Measurements from ENCODE around the gene ABCA3. TPM values are rescaled to one million over a fixed set of nuclear protein-coding genes. Genes with fewer than 3 reads are reported as not detected.
A peak's percentile ranks its signal among the peaks of the same experiment; 100 is the strongest.

Gene ABCA3
- total and polyA plus RNA-seq, 2 of the 8 experiments (the other 6 are each of a cell fraction or from before 2014, with no cell fraction given): 5.7 to 7.9 TPM

DNA sequence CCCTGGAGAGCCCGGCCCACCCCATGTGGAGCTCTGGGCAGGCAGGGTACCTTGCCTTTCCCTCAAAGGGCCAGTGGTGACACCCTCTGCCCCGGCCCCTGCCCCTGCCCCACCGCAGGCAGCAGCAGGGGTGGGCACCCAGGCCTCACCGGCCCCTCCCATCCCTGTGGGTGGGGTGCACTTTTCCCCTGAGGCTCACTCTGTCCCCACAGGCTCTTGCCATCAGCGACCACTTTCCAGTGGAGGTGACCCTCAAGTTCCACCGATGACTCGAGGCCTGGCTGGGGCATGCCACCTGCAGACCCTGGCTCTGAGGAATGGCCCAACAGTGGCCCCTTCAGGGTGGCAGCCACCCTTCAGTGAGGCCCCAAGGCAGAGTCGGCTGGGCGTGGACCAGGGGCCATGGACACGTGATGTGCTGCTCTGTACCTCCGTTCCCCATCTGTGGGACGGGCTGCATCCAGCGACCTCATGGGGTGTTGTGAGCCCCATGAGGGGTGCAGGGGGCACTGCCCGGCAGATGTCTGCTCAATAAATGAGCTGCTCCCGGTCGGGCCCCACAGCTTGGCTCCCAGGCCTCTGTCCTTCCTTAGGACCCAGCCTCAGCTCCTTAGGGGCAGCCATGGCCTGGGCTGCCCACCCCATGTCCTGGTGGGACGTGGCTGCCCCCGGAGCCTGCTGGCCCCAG lies 102.2 kb downstream of the ABCA3 start:
- Histone ChIP-seq H3K79me1 (ENCODE audit: low read depth, low read length) (no peaks in the 10 kb centered on the region; the same call in 1 of the 2 replicates), H2BK5ac (ENCODE audit: low read depth, low read length) (no peak overlapping the region), H3K9ac (replicated peaks in 1 of 4; ENCODE audit: extremely low read depth in 1 of 4, low read depth in 3 of 4, low read length in 3 of 4) (no peak overlapping the region), H2BK120ac (replicated peaks; ENCODE audit: low read depth, low read length) (no peak overlapping the region), H3K27ac (ENCODE audit: low read depth, low read length) (no peak overlapping the region), H3K4me1 (replicated peaks in 1 of 4; ENCODE audit: control insufficient read depth in 3 of 4, insufficient read depth in 4 of 4, low read length in 3 of 4) (peaks cover 0 to 19% (median 10%) of the 10 kb centered on the region in 4 experiments; a peak in 5 of 7 replicates), H4K91ac (replicated peaks; ENCODE audit: insufficient read length, low read length) (no peak overlapping the region), H3K79me2 (ENCODE audit: control insufficient read depth in 1 of 2, insufficient read depth in 2 of 2, low read length in 2 of 2) (no peaks in the 10 kb centered on the region), H2AFZ (ENCODE audit: low read length) (no peak overlapping the region), H4K5ac (ENCODE audit: insufficient read length, low read depth, low read length) (no peak overlapping the region), H3K56ac (replicated peaks; ENCODE audit: insufficient read length, low read depth, low read length) (no peak overlapping the region), H3K4me2 (ENCODE audit: insufficient read depth in 1 of 2, low read depth in 2 of 2, low read length in 2 of 2) (peak overlapping the region; percentile 78 to 82), H4K20me1 (replicated peaks in 1 of 2; ENCODE audit: control insufficient read depth in 1 of 2, insufficient read depth in 2 of 2, low read length in 2 of 2) (peaks cover 0 to 18% of the 10 kb centered on the region in 2 experiments), H4K8ac (ENCODE audit: extremely low read depth, insufficient read depth, low read length) (peak overlapping the region; percentile 28; the same call in 1 of the 2 replicates), H3K23me2 (ENCODE audit: low read depth, low read length) (peaks cover 16% of the 10 kb centered on the region; the same call in 1 of the 2 replicates), H2BK15ac (ENCODE audit: low read length) (no peak overlapping the region), H3K14ac (ENCODE audit: insufficient read length) (no peak overlapping the region), H2AK5ac (ENCODE audit: low read depth, low read length) (no peak overlapping the region), H2BK20ac (ENCODE audit: low read length) (no peak overlapping the region), H3K36me3 (ENCODE audit: control insufficient read depth in 2 of 4, insufficient read depth in 4 of 4, low read length in 3 of 4) (peaks cover 9 to 34% (median 13%) of the 10 kb centered on the region in 4 experiments; a peak in 7 of 8 replicates), H3K27me3 (replicated peaks in 1 of 4; ENCODE audit: control insufficient read depth in 3 of 4, extremely low read depth in 1 of 4, insufficient read depth in 3 of 4, low read length in 3 of 4) (peaks cover 4 to 20% (median 16%) of the 10 kb centered on the region in 4 experiments; a peak in 6 of 7 replicates), H3K9me3 (ENCODE audit: insufficient read depth in 2 of 2, low read depth in 1 of 2, low read length in 1 of 2) (no peaks in the 10 kb centered on the region), H3K4ac (replicated peaks; ENCODE audit: insufficient read length, low read depth, low read length) (peak overlapping the region; percentile 78), H3K18ac (ENCODE audit: extremely low read depth, low read length) (no peak overlapping the region), H3K4me3 (ENCODE audit: extremely low read depth in 1 of 4, insufficient read depth in 2 of 4, low read depth in 3 of 4, low read length in 4 of 4) (peak overlapping the region in 1 of 4 experiments; percentile 63; a peak in 1 of 8 replicates), H2BK12ac (ENCODE audit: low read depth, low read length) (no peak overlapping the region), H3K23ac (ENCODE audit: insufficient read length) (no peak overlapping the region)
- no peak for FAIRE-seq
- peak in 1 of 2 experiments; percentile 67 for DNase-seq (ENCODE audit: low read depth in 1 of 2, low spot score in 2 of 2)
- CTCF ChIA-PET (ENCODE audit: partially characterized antibody): interaction anchor here (0.5 to 1.8 kb wide), 12 partner anchors 9 to 1998 kb away, joined by 3 to 11 read pairs (median 4); partner anchors contain the start of gene ECI1
- TF ChIP-seq SP4 (IDR thresholded peaks at IDR 0.05; ENCODE audit: low read length) (no peak), POLR2A (IDR thresholded peaks at IDR 0.05; ENCODE audit: control extremely low read depth in 1 of 2, low read depth in 2 of 2, low read length in 2 of 2) (peak in 1 of 2 experiments; percentile 16; a peak in 2 of 3 replicates), CTCF (IDR thresholded peaks at IDR 0.05; ENCODE audit: control extremely low read depth in 1 of 3, insufficient read depth in 1 of 3, low read depth in 1 of 3, low read length in 3 of 3) (peak in 1 of 3 experiments; percentile 20; a peak in 1 of 4 replicates), RAD21 (IDR thresholded peaks at IDR 0.05 in 1 of 2, conservative IDR thresholded peaks at IDR 0.05 in 1 of 2; ENCODE audit: low read depth in 2 of 2, low read length in 2 of 2) (peak in 1 of 2 experiments; percentile 22; a peak in 1 of 4 replicates)
- WGBS, 2 experiments (ENCODE audit: extremely low coverage in 1 of 2, insufficient coverage in 1 of 2, insufficient read length in 1 of 2, insufficient replicate concordance in 2 of 2, low coverage in 1 of 2, low lambda C conversion rate in 2 of 2, missing lambda C conversion rate in 1 of 2): 62% methylated on average over 16 of the region's 18 CpGs; no CpG with 5 or more reads in 1 of the 2 experiments
- POLR2A ChIA-PET (ENCODE audit: partially characterized antibody): interaction anchor here (0.6 to 8.6 kb wide), 23 partner anchors 11 to 277 kb away, joined by 3 to 181 read pairs (median 5); partner anchors contain the start of genes BRICD5, E4F1, ECI1 and TEDC2

Data from H1 (cell line).